HG02852 (cell line): ENCODE data around the gene SHANK2.

Experiments
- ATAC-seq: cut with Tn5 transposase; IDR thresholded peaks from one replicate; pipeline ENCODE4 v1.9.1; 2021; ENCODE audit warnings: mild to moderate bottlenecking, moderate library complexity; ENCODE audit not compliant: unreplicated experiment

SHANK2 gene

DNA sequence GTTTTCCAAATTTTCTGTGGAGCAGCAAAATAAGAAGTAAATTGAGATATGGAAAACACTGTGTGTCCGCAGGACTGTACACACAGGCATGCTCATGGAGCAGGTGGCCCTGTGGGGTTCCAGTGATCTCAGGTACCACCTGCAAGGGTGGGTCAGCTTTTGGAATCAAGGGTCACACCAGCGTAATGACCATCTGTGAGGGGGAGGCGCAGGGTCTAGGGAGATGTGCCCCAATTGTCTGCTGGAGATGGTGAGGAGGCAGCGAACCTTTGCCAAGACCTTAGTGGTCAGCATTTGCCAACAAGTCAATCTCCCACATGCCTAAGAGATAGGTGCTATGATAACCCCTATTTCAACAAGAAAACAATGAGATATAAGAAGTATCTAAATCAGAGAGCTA, 49.4 kb downstream of the SHANK2 start:
- no peak for ATAC-seq

DNA sequence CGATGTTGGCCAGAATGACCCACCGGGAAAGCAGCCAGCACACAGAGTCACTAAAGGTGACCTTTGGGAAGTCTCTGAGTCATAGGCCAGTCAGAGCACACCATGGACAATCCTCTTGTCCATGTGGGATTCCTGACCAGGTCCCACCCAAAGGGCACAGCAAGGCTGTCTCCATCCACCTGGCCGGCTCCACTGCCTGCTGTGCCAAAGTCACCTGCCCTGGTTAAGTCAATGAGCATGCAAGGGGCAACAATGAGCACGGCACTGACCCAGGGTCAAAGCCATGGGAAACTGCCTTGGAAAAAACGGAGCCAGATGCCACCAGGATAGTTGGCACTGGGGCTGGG, 49.8 kb downstream of the SHANK2 start:
- ATAC-seq = no peak
